Fibroblast of pulmonary artery (primary cell): Measurements from ENCODE around the gene ERP44.
"Not testable (repeated sequence)": the region's sequence is repeated elsewhere in the genome, so short reads cannot be mapped to it uniquely, and the experiment has no call there.

Source experiments
- DNase-seq: peaks from one replicate; pipeline ENCODE4 v3.0.0-alpha.2; 2010; ENCODE audit warnings: low read depth
- H3K4me3 ChIP-seq: replicated peaks from 2 replicates; pipeline ENCODE4 v1.5.1; 2011; ENCODE audit warnings: low read depth, mild to moderate bottlenecking, control low read depth, low read length, moderate library complexity
- TF ChIP-seq, protein P1 (sequence below): IDR thresholded peaks from 2 replicates; pipeline ENCODE4 v1.5.1; 2011; ENCODE audit warnings: mild to moderate bottlenecking, control low read depth, low read length, inconsistent platforms; ENCODE audit errors: missing control alignments

Gene ERP44

GRCh38 chr9:100099722-100100042 lies 882 bp upstream of the ERP44 start:
- TF ChIP-seq, protein P1, sequence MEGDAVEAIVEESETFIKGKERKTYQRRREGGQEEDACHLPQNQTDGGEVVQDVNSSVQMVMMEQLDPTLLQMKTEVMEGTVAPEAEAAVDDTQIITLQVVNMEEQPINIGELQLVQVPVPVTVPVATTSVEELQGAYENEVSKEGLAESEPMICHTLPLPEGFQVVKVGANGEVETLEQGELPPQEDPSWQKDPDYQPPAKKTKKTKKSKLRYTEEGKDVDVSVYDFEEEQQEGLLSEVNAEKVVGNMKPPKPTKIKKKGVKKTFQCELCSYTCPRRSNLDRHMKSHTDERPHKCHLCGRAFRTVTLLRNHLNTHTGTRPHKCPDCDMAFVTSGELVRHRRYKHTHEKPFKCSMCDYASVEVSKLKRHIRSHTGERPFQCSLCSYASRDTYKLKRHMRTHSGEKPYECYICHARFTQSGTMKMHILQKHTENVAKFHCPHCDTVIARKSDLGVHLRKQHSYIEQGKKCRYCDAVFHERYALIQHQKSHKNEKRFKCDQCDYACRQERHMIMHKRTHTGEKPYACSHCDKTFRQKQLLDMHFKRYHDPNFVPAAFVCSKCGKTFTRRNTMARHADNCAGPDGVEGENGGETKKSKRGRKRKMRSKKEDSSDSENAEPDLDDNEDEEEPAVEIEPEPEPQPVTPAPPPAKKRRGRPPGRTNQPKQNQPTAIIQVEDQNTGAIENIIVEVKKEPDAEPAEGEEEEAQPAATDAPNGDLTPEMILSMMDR: no peak
- peak overlapping the region; percentile 75 for H3K4me3 ChIP-seq
- no peak for DNase-seq

- H3K4me3 ChIP-seq: peak overlapping the region; percentile 75
- TF ChIP-seq, protein P1: no peak
- DNase-seq: peak; percentile 50
Observed at GRCh38 chr9:100098046-100098886, 534 bp downstream of the ERP44 start.

DNA sequence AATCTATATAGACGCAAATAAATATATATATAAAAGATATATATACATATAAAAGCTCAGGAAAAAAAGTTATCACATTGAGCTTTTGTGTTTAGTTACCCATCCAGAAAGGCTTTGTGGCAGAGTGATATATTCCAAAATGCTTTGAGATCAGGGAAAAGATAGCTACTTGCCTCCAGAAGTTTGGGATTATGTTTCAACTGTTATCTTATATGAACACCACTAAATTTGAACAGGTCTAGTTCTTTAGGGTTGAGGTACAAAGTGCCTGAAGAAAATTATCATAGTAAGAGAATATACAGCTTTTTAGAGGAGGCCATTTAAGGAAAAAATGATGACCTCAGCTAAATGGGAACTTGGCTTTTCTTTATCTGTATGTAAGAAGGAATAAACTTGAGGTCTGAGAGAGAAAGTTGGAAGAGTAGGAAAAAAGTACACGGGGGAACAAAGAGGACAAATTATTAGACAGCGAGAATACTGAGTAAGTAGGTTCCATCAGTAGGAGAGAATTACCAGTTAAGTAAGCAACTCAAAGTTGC lies 2.4 kb downstream of the ERP44 start:
- TF ChIP-seq, protein P1: no peak
- H3K4me3 ChIP-seq: no peak overlapping the region
- no peak for DNase-seq

GRCh38 chr9:100094411-100094810 lies 4.4 kb downstream of the ERP44 start:
- H3K4me3 ChIP-seq, DNase-seq: not testable (repeated sequence)

DNA sequence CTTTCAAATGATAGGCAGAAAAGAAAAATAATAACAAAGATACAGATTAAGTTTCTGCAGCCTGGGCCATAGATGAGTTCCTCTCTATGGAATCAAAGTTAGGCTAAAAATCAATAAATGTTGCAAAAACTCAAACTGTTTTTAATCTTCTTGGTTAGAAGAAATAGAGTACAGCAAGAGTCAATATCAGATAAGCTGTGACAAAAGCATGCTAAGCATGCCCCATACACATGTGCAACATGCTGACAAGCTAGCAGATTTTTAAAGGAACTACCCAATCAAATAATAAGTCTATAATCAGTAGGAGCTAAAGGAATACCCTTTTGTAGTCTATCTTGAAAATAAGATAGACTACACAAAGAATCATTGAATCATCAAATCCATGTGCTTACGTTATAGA lies 6.7 kb downstream of the ERP44 start:
- TF ChIP-seq, protein P1: no peak
- DNase-seq: no peak
- H3K4me3 ChIP-seq: no peak overlapping the region

DNA sequence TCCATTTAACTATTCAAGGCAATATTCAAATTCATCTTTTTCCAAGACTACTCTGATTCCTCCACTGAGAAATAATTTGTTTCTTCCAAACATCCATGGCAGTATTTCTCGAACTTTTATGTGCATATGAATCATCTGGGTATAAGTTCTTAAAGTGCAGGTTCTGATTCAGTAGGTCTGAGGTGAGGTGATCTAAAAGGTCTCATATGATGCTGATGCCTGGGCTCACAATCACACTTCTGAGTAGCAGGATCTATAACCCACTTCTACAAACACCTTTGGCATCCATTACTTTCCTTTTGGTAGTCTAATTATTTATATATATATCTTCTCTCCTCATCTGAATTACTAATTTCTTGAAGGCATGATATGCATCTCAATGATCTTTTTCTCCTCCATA lies 7.2 kb downstream of the ERP44 start:
- TF ChIP-seq, protein P1: no peak

GRCh38 chr9:100090880-100091279 lies 7.9 kb downstream of the ERP44 start:
- no peak overlapping the region for H3K4me3 ChIP-seq
- TF ChIP-seq, protein P1: no peak
- DNase-seq: no peak

More for the DNA sequence above, 7.2 kb downstream of the ERP44 start:
- H3K4me3 ChIP-seq: no peak overlapping the region
- DNase-seq: no peak
